ENCODE measurements around the gene TAF1A. TPM values are rescaled to one million over a fixed set of nuclear protein-coding genes. Genes with fewer than 3 reads are reported as not detected.

The TAF1A gene
- total and polyA plus RNA-seq, 2 of the 8 experiments (the other 6 are each of a cell fraction or from before 2014, with no cell fraction given): 3.3 to 16.7 TPM

DNA sequence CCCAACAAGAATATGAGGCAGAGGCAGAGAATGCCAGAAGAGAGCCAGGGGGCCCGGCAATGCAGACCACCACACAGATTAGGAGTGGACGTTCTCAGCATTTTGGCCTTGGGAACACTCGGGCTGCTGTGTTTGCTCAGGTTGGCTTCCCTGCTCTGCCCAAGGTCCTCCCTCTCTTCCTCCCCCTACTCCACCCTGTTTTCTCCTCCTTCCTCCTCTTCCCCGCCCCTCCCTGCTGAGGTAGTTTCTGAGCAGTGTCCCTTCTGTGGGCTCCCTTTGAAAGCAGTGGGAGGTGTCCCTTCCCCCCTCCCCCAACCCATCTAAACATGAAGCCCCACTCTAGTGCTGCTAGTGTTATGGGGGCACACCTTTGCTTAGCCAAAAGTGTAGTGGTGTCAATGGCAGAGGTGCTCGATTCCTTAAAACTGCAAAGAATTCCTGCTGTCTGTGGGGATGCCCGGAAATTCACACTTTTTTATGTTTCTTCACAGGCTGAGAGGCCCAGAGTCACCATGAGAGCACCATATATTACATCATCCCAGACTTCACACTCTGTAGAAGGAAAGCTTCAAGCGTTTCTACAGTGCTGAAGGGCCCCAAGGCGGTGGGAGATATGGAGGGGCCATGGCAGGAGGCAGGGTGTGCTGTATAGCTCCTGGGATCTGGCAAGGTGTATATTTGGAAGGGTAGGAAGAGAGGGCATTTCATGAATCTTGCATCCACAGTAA lies 41.6 kb downstream of the TAF1A start, which contains the start of gene HHIPL2 (continued):
- TF ChIP-seq CBX5 (IDR thresholded peaks at IDR 0.05; ENCODE audit: low read depth, low read length): no peak
- TF ChIP-seq MAFK (IDR thresholded peaks at IDR 0.05; ENCODE audit: low read depth, low read length): no peak
- no peak for TF ChIP-seq POU5F1 (IDR thresholded peaks at IDR 0.05; ENCODE audit: low read depth, low read length)
- no peak for TF ChIP-seq KDM4A (IDR thresholded peaks at IDR 0.05; ENCODE audit: low read depth, low read length, severe bottlenecking)
- no peak for TF ChIP-seq SRF (IDR thresholded peaks at IDR 0.05; ENCODE audit: low read depth, low read length)
- TF ChIP-seq TAF7 (optimal IDR thresholded peaks at IDR 0.05; ENCODE audit: borderline replicate concordance, low read depth, low read length): no peak
- no peak for TF ChIP-seq POLR2AphosphoS5 (IDR thresholded peaks at IDR 0.05; ENCODE audit: low read depth, low read length)
- no peak for TF ChIP-seq BACH1 (IDR thresholded peaks at IDR 0.05; ENCODE audit: low read length)
- TF ChIP-seq SIX5 (IDR thresholded peaks at IDR 0.05; ENCODE audit: low read depth, low read length): no peak
- no peak for TF ChIP-seq TEAD4 (IDR thresholded peaks at IDR 0.05; ENCODE audit: low read depth, low read length)
